Esophagus muscularis mucosa (tissue), 3 donors: Measurements from ENCODE around the gene ARHGAP15.

ENCODE experiments used
- EP300 ChIP-seq: sonication (generic); formaldehyde crosslinking; IDR thresholded peaks from one replicate; pipeline ENCODE4 v1.6.1; 2017; ENCODE audit warnings: antibody characterized with exemption
- TF ChIP-seq, protein P1 (sequence below), 3 experiments: fragments of 200-600 bp in 2 of 3; fragments of 450-650 bp in 1 of 3; sonication (generic) in 2 of 3; IDR thresholded peaks; one replicate each; pipeline ENCODE4 v1.5.1; 2017 to 2019; ENCODE audit warnings: antibody characterized with exemption in 3 of 3, mild to moderate bottlenecking in 2 of 3, moderate library complexity in 1 of 3

- TF ChIP-seq, protein P1, sequence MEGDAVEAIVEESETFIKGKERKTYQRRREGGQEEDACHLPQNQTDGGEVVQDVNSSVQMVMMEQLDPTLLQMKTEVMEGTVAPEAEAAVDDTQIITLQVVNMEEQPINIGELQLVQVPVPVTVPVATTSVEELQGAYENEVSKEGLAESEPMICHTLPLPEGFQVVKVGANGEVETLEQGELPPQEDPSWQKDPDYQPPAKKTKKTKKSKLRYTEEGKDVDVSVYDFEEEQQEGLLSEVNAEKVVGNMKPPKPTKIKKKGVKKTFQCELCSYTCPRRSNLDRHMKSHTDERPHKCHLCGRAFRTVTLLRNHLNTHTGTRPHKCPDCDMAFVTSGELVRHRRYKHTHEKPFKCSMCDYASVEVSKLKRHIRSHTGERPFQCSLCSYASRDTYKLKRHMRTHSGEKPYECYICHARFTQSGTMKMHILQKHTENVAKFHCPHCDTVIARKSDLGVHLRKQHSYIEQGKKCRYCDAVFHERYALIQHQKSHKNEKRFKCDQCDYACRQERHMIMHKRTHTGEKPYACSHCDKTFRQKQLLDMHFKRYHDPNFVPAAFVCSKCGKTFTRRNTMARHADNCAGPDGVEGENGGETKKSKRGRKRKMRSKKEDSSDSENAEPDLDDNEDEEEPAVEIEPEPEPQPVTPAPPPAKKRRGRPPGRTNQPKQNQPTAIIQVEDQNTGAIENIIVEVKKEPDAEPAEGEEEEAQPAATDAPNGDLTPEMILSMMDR (IDR thresholded peaks at IDR 0.05) = no peak
- no peak for TF ChIP-seq EP300
Measured at GRCh38 chr2:143219266-143219665, 90.0 kb downstream of the ARHGAP15 start.
